ENCODE results near the gene RBFOX1. TPM values are rescaled to one million over a fixed set of nuclear protein-coding genes. Genes with fewer than 3 reads are reported as not detected.

The RBFOX1 gene
- total RNA-seq, 1 donor from 2014 or later = not detected

DNA sequence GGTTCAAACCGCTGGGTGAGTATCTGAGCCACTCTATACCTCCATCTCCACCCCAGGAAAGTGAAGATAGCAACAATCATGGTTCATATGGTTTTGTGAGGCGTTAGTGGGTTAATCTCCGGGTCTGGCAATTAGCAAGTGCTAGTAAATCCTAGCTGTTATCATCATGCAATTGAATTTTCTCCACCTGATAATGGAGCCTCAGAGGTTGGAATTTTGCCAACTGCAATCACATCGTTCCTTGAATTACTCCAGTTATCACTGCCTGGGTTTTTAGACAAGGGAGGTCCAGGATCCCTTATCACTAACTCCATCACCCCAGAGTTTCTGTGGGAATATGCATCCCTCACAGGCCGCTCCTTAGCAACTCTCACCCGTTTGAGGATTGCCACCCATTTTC lies 311.5 kb downstream of the RBFOX1 start:
- H3K27ac Mint-ChIP-seq (ENCODE audit: unreplicated experiment) = no peak overlapping the region
- H3K36me3 Mint-ChIP-seq (ENCODE audit: unreplicated experiment) = no peaks in the 10 kb centered on the region
- TF ChIP-seq, protein P1, sequence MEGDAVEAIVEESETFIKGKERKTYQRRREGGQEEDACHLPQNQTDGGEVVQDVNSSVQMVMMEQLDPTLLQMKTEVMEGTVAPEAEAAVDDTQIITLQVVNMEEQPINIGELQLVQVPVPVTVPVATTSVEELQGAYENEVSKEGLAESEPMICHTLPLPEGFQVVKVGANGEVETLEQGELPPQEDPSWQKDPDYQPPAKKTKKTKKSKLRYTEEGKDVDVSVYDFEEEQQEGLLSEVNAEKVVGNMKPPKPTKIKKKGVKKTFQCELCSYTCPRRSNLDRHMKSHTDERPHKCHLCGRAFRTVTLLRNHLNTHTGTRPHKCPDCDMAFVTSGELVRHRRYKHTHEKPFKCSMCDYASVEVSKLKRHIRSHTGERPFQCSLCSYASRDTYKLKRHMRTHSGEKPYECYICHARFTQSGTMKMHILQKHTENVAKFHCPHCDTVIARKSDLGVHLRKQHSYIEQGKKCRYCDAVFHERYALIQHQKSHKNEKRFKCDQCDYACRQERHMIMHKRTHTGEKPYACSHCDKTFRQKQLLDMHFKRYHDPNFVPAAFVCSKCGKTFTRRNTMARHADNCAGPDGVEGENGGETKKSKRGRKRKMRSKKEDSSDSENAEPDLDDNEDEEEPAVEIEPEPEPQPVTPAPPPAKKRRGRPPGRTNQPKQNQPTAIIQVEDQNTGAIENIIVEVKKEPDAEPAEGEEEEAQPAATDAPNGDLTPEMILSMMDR (IDR thresholded peaks at IDR 0.05) = no peak
- H3K4me1 Mint-ChIP-seq (ENCODE audit: unreplicated experiment) = no peaks in the 10 kb centered on the region
- H3K27me3 Mint-ChIP-seq (ENCODE audit: unreplicated experiment) = no peaks in the 10 kb centered on the region
- DNase-seq (ENCODE audit: extremely low spot score, unreplicated experiment) = no peak
- no peak overlapping the region for H3K4me3 Mint-ChIP-seq (ENCODE audit: unreplicated experiment)
- H3K9me3 Mint-ChIP-seq (ENCODE audit: unreplicated experiment) = peaks cover 30% of the 10 kb centered on the region

DNA sequence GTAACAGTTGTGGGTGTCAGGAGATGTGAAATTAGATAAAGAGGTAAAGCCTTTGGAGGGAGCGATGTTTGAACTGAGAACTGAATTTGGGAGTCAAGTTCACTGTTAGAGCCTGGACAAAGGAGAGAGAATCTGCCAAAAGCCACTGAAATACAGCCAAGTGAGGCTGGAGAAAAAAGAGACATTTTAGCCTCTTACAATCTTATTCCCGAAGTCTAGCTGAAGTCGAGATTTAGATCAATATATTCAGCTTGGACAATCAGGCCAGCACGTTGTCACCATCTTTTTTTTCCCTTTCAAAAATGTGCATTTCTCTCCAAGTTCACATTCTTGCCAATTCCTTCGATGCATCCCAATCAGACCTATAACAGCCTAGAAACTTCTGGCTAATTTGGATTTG lies 312.2 kb downstream of the RBFOX1 start:
- Mint-ChIP-seq H3K4me1 (ENCODE audit: unreplicated experiment) (no peaks in the 10 kb centered on the region), H3K4me3 (ENCODE audit: unreplicated experiment) (no peak overlapping the region), H3K9me3 (ENCODE audit: unreplicated experiment) (peaks cover 27% of the 10 kb centered on the region), H3K36me3 (ENCODE audit: unreplicated experiment) (no peaks in the 10 kb centered on the region), H3K27me3 (ENCODE audit: unreplicated experiment) (no peaks in the 10 kb centered on the region), H3K27ac (ENCODE audit: unreplicated experiment) (no peak overlapping the region)
- DNase-seq (ENCODE audit: extremely low spot score, unreplicated experiment) = no peak
- TF ChIP-seq, protein P1 (IDR thresholded peaks at IDR 0.05) = no peak

DNA sequence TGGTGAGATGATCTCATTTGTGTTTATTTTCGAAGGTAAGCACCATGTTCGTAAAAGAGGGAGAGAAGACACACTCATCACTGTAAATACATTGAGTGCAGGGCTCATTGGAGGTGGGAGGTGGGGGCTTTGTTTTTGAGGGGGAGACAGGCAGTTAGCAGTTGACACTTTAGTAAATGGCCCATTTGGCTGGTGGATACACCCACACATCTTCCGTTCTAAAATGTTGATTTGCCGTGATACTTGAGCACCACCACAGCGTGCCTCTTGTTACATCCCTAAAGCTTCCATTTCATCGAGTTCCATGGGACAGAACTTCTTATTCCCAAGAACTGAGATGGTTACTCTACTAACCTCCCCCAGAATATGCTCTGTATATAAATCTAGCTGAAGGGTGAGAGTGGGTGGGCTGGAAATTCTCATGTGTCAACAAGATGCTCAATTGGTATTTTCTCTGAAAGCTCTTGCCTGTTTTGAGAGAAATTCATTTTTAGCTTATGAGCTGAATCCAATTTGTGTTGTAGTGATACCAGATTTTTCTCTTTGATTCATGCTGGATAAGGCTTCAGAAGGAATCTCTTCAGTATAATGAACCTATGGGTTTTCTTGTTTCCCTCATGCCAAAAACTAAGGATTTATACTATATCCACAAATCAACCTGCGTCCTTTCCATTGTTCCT lies 314.3 kb downstream of the RBFOX1 start:
- no peak overlapping the region for H3K4me3 Mint-ChIP-seq (ENCODE audit: unreplicated experiment)
- H3K27ac Mint-ChIP-seq (ENCODE audit: unreplicated experiment) = no peak overlapping the region
- DNase-seq (ENCODE audit: extremely low spot score, unreplicated experiment) = no peak
- peaks cover 28% of the 10 kb centered on the region for H3K9me3 Mint-ChIP-seq (ENCODE audit: unreplicated experiment)
- no peaks in the 10 kb centered on the region for H3K36me3 Mint-ChIP-seq (ENCODE audit: unreplicated experiment)
- TF ChIP-seq, protein P1 (IDR thresholded peaks at IDR 0.05) = no peak
- no peaks in the 10 kb centered on the region for H3K27me3 Mint-ChIP-seq (ENCODE audit: unreplicated experiment)
- H3K4me1 Mint-ChIP-seq (ENCODE audit: unreplicated experiment) = no peaks in the 10 kb centered on the region

DNA sequence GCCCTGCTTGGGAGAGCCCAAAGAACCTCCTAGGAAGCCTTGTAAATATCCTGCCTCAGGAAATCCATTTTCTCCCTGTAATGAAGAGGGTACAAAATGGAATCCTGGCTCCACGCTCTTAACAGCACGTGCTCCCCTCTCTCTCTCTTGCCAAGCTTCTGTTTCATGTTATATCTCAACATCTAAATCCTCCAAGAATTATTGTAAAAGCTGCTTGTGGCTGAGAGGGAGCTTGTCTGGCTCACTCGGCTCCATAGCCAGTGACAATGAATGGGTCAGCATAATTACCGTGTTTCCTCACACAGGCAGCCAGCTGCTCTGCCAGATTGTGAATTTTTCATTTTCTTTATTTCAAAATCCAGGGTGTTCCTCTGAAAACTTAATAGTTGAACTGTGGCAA lies 317.8 kb downstream of the RBFOX1 start:
- Mint-ChIP-seq H3K9me3 (ENCODE audit: unreplicated experiment) (peaks cover 26% of the 10 kb centered on the region), H3K36me3 (ENCODE audit: unreplicated experiment) (no peaks in the 10 kb centered on the region), H3K4me1 (ENCODE audit: unreplicated experiment) (no peaks in the 10 kb centered on the region), H3K27me3 (ENCODE audit: unreplicated experiment) (no peaks in the 10 kb centered on the region), H3K27ac (ENCODE audit: unreplicated experiment) (no peak overlapping the region), H3K4me3 (ENCODE audit: unreplicated experiment) (no peak overlapping the region)
- DNase-seq (ENCODE audit: extremely low spot score, unreplicated experiment) = no peak
- TF ChIP-seq, protein P1 (IDR thresholded peaks at IDR 0.05) = no peak

DNA sequence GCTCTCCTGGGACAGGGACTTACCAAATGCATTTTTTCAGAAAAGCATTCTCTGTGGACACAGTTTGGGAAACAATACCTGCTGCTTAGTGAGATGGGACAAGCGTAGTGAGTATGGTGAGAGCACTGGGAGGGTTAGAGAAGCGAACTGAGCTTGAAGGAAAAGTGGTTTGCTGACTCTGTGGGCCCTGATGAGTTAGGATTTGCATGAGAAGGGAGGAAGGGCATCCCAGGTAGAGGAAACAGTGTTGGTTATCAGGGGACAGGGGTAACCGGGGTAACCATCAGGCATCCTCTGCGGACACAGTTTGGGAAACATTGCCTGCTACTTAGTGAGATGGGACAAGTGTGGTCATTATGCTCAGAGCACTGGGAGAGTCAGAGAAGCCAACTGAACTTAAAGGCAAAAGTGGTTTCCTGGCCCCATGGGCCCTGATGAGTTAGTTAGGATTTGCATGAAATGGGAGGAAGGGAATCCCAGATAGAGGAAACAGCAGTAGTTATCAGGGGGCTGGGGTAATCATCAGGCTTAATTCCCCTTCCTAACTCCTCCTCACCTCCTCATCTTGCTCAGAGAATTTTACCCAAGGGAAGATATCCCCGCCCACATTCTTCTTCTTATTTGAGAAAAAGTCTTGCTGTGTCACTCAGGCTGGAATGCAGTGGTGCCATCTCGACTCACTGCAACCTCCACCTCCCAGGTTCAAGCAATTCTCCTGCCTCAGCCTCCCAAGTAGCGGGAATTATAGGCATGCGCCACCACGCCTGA lies 319.3 kb downstream of the RBFOX1 start:
- no peak overlapping the region for H3K4me3 Mint-ChIP-seq (ENCODE audit: unreplicated experiment)
- no peaks in the 10 kb centered on the region for H3K36me3 Mint-ChIP-seq (ENCODE audit: unreplicated experiment)
- no peaks in the 10 kb centered on the region for H3K4me1 Mint-ChIP-seq (ENCODE audit: unreplicated experiment)
- TF ChIP-seq, protein P1 (IDR thresholded peaks at IDR 0.05) = no peak
- DNase-seq (ENCODE audit: extremely low spot score, unreplicated experiment) = no peak
- no peaks in the 10 kb centered on the region for H3K27me3 Mint-ChIP-seq (ENCODE audit: unreplicated experiment)
- no peak overlapping the region for H3K27ac Mint-ChIP-seq (ENCODE audit: unreplicated experiment)
- peaks cover 32% of the 10 kb centered on the region for H3K9me3 Mint-ChIP-seq (ENCODE audit: unreplicated experiment)
